MM.1S (cell line): ENCODE data around the gene ZNF384.

Experiments
- DNase-seq: peaks from one replicate; pipeline ENCODE4 v3.0.0-alpha.2; 2015
- H2AFZ ChIP-seq: fragments of 300-600 bp; sonication (generic); 2 replicates; pipeline ENCODE4 v1.6.0; 2016; ENCODE audit warnings: antibody characterized with exemption, low read length
- H3F3A ChIP-seq: fragments of 300-600 bp; sonication (generic); 2 replicates; pipeline ENCODE4 v1.6.1; 2016; ENCODE audit warnings: mild to moderate bottlenecking, antibody characterized with exemption, low read length, moderate library complexity, mixed read lengths; ENCODE audit not compliant: insufficient read depth
- H3K27ac ChIP-seq: fragments of 300-600 bp; sonication (generic); 2 replicates; pipeline ENCODE4 v1.5.1; 2016; ENCODE audit warnings: mild to moderate bottlenecking, low read length
- H3K27me3 ChIP-seq: fragments of 300-600 bp; sonication (generic); replicated peaks from 2 replicates; pipeline ENCODE4 v1.6.0; 2016; ENCODE audit warnings: low read length; ENCODE audit not compliant: insufficient read depth
- H3K36me3 ChIP-seq: fragments of 300-600 bp; sonication (generic); replicated peaks from 2 replicates; pipeline ENCODE4 v1.6.1; 2016; ENCODE audit warnings: mild to moderate bottlenecking, low read length, mixed read lengths; ENCODE audit not compliant: insufficient read depth
- H3K4me1 ChIP-seq: fragments of 300-600 bp; sonication (generic); 2 replicates; pipeline ENCODE4 v1.6.1; 2016; ENCODE audit warnings: low read length, mixed read lengths
- H3K4me2 ChIP-seq: fragments of 300-600 bp; sonication (generic); 2 replicates; pipeline ENCODE4 v1.6.0; 2016; ENCODE audit warnings: low read depth, low read length
- H3K4me3 ChIP-seq: fragments of 300-600 bp; sonication (generic); 2 replicates; pipeline ENCODE4 v1.5.1; 2016; ENCODE audit warnings: low read length, mixed read lengths
- H3K79me2 ChIP-seq: fragments of 300-600 bp; sonication (generic); 2 replicates; pipeline ENCODE4 v1.6.1; 2016; ENCODE audit warnings: mixed run types, low read length, mixed read lengths
- H3K9ac ChIP-seq: fragments of 300-600 bp; sonication (generic); 2 replicates; pipeline ENCODE4 v1.6.1; 2016; ENCODE audit warnings: low read length, mixed read lengths
- H3K9me2 ChIP-seq: fragments of 300-600 bp; sonication (generic); replicated peaks from 2 replicates; pipeline ENCODE4 v1.6.1; 2016; ENCODE audit warnings: mild to moderate bottlenecking, low read length, mixed read lengths; ENCODE audit not compliant: insufficient read depth
- H3K9me3 ChIP-seq: fragments of 300-600 bp; sonication (generic); replicated peaks from 2 replicates; pipeline ENCODE4 v1.6.1; 2016; ENCODE audit warnings: mild to moderate bottlenecking, low read length, mixed read lengths; ENCODE audit not compliant: insufficient read depth
- H4K20me1 ChIP-seq: fragments of 300-600 bp; sonication (generic); 2 replicates; pipeline ENCODE4 v1.6.1; 2016; ENCODE audit warnings: mild to moderate bottlenecking, low read length, moderate library complexity, mixed read lengths; ENCODE audit not compliant: insufficient read depth
- EZH2 ChIP-seq: fragments of 300-600 bp; sonication (generic); optimal IDR thresholded peaks from 2 replicates; pipeline ENCODE3; 2017; ENCODE audit warnings: low read depth, mild to moderate bottlenecking, antibody characterized with exemption, low read length, mixed read lengths
- EZH2phosphoT487 ChIP-seq: fragments of 300-600 bp; sonication (generic); IDR thresholded peaks from 2 replicates; pipeline ENCODE4 v1.6.1; 2018; ENCODE audit warnings: antibody characterized with exemption, low read length
- TF ChIP-seq, protein P1 (sequence below): fragments of 300-600 bp; sonication (generic); IDR thresholded peaks from 2 replicates; pipeline ENCODE4 v1.5.1; 2016; ENCODE audit warnings: antibody characterized with exemption, low read length, mixed read lengths

ZNF384 gene

GRCh38 chr12:6664902-6665301 is 24.3 kb downstream of the ZNF384 start:
- no peak overlapping the region for H3K4me3 ChIP-seq
- no peaks in the 10 kb centered on the region for H3K27me3 ChIP-seq
- H2AFZ ChIP-seq: no peak overlapping the region
- H3K4me1 ChIP-seq: peaks cover 11% of the 10 kb centered on the region
- no peaks in the 10 kb centered on the region for H4K20me1 ChIP-seq
- DNase-seq: no peak
- H3K9me3 ChIP-seq: no peaks in the 10 kb centered on the region
- H3K27ac ChIP-seq: no peak overlapping the region
- TF ChIP-seq EZH2phosphoT487 (no peak), EZH2 (no peak)
- TF ChIP-seq, protein P1, sequence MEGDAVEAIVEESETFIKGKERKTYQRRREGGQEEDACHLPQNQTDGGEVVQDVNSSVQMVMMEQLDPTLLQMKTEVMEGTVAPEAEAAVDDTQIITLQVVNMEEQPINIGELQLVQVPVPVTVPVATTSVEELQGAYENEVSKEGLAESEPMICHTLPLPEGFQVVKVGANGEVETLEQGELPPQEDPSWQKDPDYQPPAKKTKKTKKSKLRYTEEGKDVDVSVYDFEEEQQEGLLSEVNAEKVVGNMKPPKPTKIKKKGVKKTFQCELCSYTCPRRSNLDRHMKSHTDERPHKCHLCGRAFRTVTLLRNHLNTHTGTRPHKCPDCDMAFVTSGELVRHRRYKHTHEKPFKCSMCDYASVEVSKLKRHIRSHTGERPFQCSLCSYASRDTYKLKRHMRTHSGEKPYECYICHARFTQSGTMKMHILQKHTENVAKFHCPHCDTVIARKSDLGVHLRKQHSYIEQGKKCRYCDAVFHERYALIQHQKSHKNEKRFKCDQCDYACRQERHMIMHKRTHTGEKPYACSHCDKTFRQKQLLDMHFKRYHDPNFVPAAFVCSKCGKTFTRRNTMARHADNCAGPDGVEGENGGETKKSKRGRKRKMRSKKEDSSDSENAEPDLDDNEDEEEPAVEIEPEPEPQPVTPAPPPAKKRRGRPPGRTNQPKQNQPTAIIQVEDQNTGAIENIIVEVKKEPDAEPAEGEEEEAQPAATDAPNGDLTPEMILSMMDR: no peak
- no peaks in the 10 kb centered on the region for H3K9me2 ChIP-seq
- H3K9ac ChIP-seq: no peak overlapping the region
- peaks cover 10% of the 10 kb centered on the region; the same call in 1 of the 2 replicates for H3F3A ChIP-seq
- no peak overlapping the region for H3K4me2 ChIP-seq
- peaks cover 8% of the 10 kb centered on the region; the same call in 1 of the 2 replicates for H3K36me3 ChIP-seq
- H3K79me2 ChIP-seq: peaks cover 15% of the 10 kb centered on the region

DNA sequence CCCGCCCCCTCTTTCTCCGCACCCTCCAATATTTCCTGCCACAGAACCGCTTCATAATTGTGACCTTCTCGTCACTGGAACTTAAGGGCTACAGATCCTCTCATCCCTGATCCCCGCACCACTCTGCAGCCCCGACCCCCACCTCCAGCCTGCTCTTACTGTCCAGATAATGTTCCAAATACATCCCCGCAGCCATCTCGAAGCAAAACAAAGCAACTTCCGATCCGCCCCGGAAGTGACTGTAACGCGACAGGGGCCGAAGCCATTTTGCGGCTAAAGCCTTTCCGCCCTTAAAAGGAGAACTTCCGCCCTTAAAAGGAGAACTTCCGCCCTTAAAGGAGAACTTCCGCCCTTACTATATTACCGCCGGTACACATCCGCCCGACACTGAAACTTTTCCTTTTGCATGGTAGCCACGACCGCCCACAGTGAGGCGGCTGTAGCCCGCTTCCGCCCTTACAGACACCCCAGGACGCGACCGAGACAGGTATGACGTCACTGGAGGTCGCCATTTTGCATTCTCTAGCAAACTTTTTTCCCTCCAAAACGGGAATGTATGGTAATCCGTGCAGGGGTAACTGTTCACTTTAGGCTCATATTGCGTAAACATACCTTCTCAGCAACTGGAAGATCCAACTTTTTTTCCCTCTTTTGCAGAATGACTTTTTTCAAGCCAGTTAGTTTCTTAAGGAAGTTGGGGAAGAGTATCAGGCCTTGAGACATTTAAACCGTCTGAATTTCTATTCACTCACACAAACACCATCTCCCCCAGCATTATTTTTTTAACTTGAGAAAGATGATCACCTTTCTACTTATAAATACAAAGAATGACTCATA is 26.1 kb downstream of the ZNF384 start, which contains the start of gene ING4:
Gene ING4, minus strand, starts transcription at position 214 of the 837 bp plus-strand sequence. Its CDS starts 18 bp downstream, at position 196.
- peak within 1 kb of the TSS; percentile 96 for H3K4me3 ChIP-seq
- TF ChIP-seq EZH2phosphoT487: no peak
- TF ChIP-seq, protein P1: no peak
- no peak for TF ChIP-seq EZH2
- H3K9me3 ChIP-seq: no peaks in the 10 kb centered on the region
- peak within 1 kb of the TSS; percentile 57 for H3K9ac ChIP-seq
- H3F3A ChIP-seq: peaks cover 10% of the 10 kb centered on the region; the same call in 1 of the 2 replicates
- peak within 1 kb of the TSS; percentile 96 for H2AFZ ChIP-seq
- H3K79me2 ChIP-seq: peaks cover 15% of the 10 kb centered on the region
- H3K4me1 ChIP-seq: peaks cover 11% of the 10 kb centered on the region
- H3K27me3 ChIP-seq: no peaks in the 10 kb centered on the region
- H3K27ac ChIP-seq: peak within 1 kb of the TSS; percentile 63
- no peaks in the 10 kb centered on the region; the same call in 1 of the 2 replicates for H3K36me3 ChIP-seq
- peak; percentile 100 for DNase-seq
- H4K20me1 ChIP-seq: no peaks in the 10 kb centered on the region
- H3K4me2 ChIP-seq: peak within 1 kb of the TSS; percentile 84
- H3K9me2 ChIP-seq: no peaks in the 10 kb centered on the region

GRCh38 chr12:6662602-6662905 is 26.6 kb downstream of the ZNF384 start:
- Histone ChIP-seq H3F3A (peaks cover 10% of the 10 kb centered on the region; the same call in 1 of the 2 replicates), H3K36me3 (no peaks in the 10 kb centered on the region; the same call in 1 of the 2 replicates), H3K79me2 (peaks cover 15% of the 10 kb centered on the region), H3K9ac (peak overlapping the region; percentile 57), H3K9me3 (no peaks in the 10 kb centered on the region), H4K20me1 (no peaks in the 10 kb centered on the region), H3K27me3 (no peaks in the 10 kb centered on the region), H3K4me3 (peak overlapping the region; percentile 96), H3K9me2 (no peaks in the 10 kb centered on the region), H2AFZ (peak overlapping the region; percentile 86), H3K27ac (peak overlapping the region; percentile 26; the same call in 1 of the 2 replicates), H3K4me1 (peaks cover 11% of the 10 kb centered on the region), H3K4me2 (peak overlapping the region; percentile 84)
- TF ChIP-seq, protein P1: no peak
- no peak for TF ChIP-seq EZH2
- no peak for TF ChIP-seq EZH2phosphoT487
- no peak for DNase-seq
